GM21390 (cell line): ENCODE data around the gene CCL25.

Experiments used
- ATAC-seq: cut with Tn5 transposase; IDR thresholded peaks from one replicate; pipeline ENCODE4 v1.9.1; 2021; ENCODE audit not compliant: unreplicated experiment

Gene CCL25

DNA sequence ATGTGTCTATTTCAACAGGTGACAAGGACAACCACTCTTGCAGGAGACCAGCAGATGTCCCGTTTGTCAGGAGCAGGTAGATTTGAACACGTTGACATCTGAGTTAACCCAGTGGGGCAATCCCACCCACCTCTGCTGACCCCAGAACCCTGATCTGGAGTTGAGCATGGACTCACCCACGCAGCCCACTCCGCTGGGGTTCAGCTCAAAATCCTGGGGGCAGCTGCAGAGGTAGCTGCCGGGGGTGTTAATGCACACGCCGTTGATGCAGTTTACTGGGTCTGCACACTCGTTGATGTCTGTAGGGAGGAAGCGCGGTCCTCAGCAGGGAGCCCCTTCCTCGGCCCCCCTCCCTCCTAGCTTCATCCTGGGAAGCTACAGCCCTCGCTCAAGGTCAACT lies 56.9 kb downstream of the CCL25 start:
- no peak for ATAC-seq

DNA sequence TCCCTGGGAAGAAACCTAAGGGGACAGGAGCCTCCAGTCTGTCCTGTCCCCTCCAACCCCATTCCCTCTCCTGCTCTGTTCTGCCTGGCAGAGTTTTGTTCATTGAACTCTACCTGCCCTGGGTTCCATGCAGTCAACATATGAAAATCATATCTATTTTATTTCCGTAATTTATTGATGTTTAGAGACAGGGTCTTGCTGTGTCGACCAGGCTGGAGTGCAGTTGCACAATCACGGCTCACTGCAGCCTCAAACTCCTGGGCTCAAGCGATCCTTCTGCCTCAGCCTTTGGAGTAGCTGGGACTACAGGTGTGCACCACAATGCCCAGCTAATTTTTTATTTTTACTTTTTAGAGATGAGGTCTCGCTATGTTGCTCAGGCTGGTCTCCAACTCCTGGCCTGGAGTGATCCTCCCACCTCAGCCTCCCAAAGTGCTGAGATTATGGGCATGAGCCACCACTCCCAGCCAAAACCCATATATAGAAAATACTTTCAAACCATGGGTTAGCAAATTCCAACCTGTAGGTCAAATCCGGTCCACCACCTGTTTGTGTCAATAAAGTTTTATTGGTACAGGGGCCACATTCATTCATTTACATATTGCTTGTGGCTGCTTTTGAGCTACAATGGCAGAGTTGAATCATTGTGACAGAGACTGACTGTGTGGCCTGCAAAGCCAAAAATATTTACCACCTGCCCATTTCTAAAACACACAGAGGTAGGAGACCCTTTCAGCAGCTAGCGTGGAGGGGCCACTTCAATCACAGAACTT lies 57.5 kb downstream of the CCL25 start:
- no peak for ATAC-seq

DNA sequence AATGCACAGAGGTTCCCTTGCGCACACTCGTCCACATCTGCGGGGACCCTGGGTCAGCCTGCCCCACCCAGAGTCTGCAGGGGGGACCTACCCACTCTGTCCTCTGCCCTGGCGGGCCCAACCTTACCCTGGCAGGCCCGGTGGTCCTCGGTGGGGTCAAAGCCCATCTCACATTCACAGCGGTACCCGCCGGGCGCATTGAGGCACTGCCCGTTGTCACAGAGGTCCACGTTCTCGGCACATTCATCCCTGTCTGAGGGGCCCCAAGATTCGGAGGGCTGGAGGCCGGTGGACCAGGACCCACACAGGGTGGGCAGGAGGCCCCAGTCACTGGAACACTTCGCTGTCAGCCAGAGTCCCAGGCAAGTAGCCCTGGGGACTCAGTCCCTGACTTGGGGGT lies 58.4 kb downstream of the CCL25 start:
- no peak for ATAC-seq

DNA sequence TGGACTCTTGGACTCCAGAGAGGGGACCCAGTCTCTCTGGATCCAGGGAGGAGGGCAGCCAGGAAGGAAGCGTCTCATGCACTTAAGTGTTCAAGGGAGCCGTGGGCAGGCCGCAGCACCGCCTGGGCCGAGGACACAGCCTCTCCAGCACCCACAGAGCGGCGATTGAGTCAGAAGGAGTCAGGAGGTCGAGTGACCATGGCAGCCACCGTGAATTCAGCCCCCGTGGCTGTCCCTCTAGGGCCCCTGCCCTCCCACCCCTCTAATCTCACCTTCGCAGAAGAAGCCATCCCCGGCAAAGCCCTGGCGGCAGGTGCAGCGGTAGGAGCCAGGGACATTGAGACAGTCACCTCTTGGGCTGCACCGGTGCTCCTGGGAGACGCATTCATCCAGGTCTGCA lies 58.8 kb downstream of the CCL25 start:
- ATAC-seq: no peak
